Right renal pelvis (tissue), 4 donors: ENCODE data around the gene ARPIN. TPM values are rescaled to one million over a fixed set of nuclear protein-coding genes. Genes with fewer than 3 reads are reported as not detected.
"Not testable (repeated sequence)": the region's sequence is repeated elsewhere in the genome, so short reads cannot be mapped to it uniquely, and the experiment has no call there.

Source experiments
- DNase-seq, 4 donors: peaks; one replicate each; pipeline ENCODE4 v3.0.0-alpha.2; 2013; ENCODE audit warnings: low read depth in 4 of 4, low spot score in 3 of 4, missing footprints in 1 of 4
- polyA plus RNA-seq, 4 donors: library from polyadenylated mRNA; unstranded; fragments of 120-200 nt; gene quantifications; one replicate each; pipeline ENCODE4 v1.2.1, GENCODE V29; 2013; ENCODE audit not compliant: insufficient read length in 4 of 4

Gene ARPIN
- polyA plus RNA-seq, 4 donors, result 25.5 to 31.1 (median 29.7) TPM

- DNase-seq, result no peak
Measured at GRCh38 chr15:89910891-89911626, 1.7 kb downstream of the ARPIN start.

GRCh38 chr15:89909611-89910010, 3.1 kb downstream of the ARPIN start:
- no peak for DNase-seq

GRCh38 chr15:89908226-89908625, 4.5 kb downstream of the ARPIN start:
- no peak for DNase-seq

- DNase-seq, result no peak
Measured at GRCh38 chr15:89907289-89907688, 5.5 kb downstream of the ARPIN start.

- no peak for DNase-seq
Measured at GRCh38 chr15:89905846-89906378, 6.8 kb downstream of the ARPIN start.

- DNase-seq, result no peak
Measured at GRCh38 chr15:89904519-89904918, 8.2 kb downstream of the ARPIN start.

- no peak for DNase-seq
Measured at GRCh38 chr15:89903858-89904130, 9.0 kb downstream of the ARPIN start.

- DNase-seq, result no peak
Measured at GRCh38 chr15:89903015-89903857, 9.5 kb downstream of the ARPIN start.

GRCh38 chr15:89900849-89901248, 11.9 kb downstream of the ARPIN start:
- no peak for DNase-seq

- no peak for DNase-seq
Measured at GRCh38 chr15:89899951-89900567, 12.7 kb downstream of the ARPIN start.

- DNase-seq, result no peak
Measured at GRCh38 chr15:89899295-89899945, 13.3 kb downstream of the ARPIN start.

- DNase-seq, result no peak
Measured at GRCh38 chr15:89898614-89899294, 14.0 kb downstream of the ARPIN start.

- DNase-seq, result no peak
Measured at GRCh38 chr15:89898146-89898545, 14.6 kb downstream of the ARPIN start.

GRCh38 chr15:89893696-89894447, 18.9 kb downstream of the ARPIN start, which contains the start of gene AP3S2:
Gene AP3S2 (minus strand): TSS chr15:89893994. CDS start chr15:89893949, 45 bp downstream.
- peak; percentile 91 to 93 (median 92) for DNase-seq

- DNase-seq, result no peak
Measured at GRCh38 chr15:89893027-89893426, 19.7 kb downstream of the ARPIN start.

- DNase-seq, result no peak
Measured at GRCh38 chr15:89888214-89888804, 24.4 kb downstream of the ARPIN start.

- DNase-seq, result no peak
Measured at GRCh38 chr15:89885611-89886010, 27.1 kb downstream of the ARPIN start.

- not testable (repeated sequence) for DNase-seq
Measured at GRCh38 chr15:89885179-89885578, 27.6 kb downstream of the ARPIN start.

GRCh38 chr15:89883518-89883917, 29.2 kb downstream of the ARPIN start:
- DNase-seq, result no peak
